Measurements from ENCODE around the gene DCAF8L1.
"Not testable (repeated sequence)": the region's sequence is repeated elsewhere in the genome, so short reads cannot be mapped to it uniquely, and the experiment has no call there.

The DCAF8L1 gene

GRCh38 chrX:27981349-27981748, at the start of gene DCAF8L1:
TSS of gene DCAF8L1 (minus strand) at chrX:27981449. CDS start at chrX:27981334, 115 bp downstream.
- no peak for DNase-seq (ENCODE audit: low read depth)

GRCh38 chrX:28022371-28022770, 41.1 kb upstream of the DCAF8L1 start:
- DNase-seq (ENCODE audit: low read depth): no peak

GRCh38 chrX:28016823-28017222, 35.6 kb upstream of the DCAF8L1 start:
- DNase-seq (ENCODE audit: low read depth): no peak

- DNase-seq (ENCODE audit: low read depth): no peak
These were observed 34.7 kb upstream of the DCAF8L1 start for GRCh38 chrX:28015993-28016392.

- no peak for DNase-seq (ENCODE audit: low read depth)
These were observed 29.6 kb upstream of the DCAF8L1 start for GRCh38 chrX:28010875-28011274.

GRCh38 chrX:27998666-27999065, 17.4 kb upstream of the DCAF8L1 start:
- no peak for DNase-seq (ENCODE audit: low read depth)

- no peak for DNase-seq (ENCODE audit: low read depth)
These were observed 16.4 kb upstream of the DCAF8L1 start for GRCh38 chrX:27997622-27998021.

GRCh38 chrX:27996132-27996531, 14.9 kb upstream of the DCAF8L1 start:
- DNase-seq (ENCODE audit: low read depth): no peak

- no peak for DNase-seq (ENCODE audit: low read depth)
These were observed 14.4 kb upstream of the DCAF8L1 start for GRCh38 chrX:27995611-27996010.

GRCh38 chrX:27987862-27988646, 6.8 kb upstream of the DCAF8L1 start:
- DNase-seq (ENCODE audit: low read depth): no peak

GRCh38 chrX:27976934-27977333, 4.3 kb downstream of the DCAF8L1 start:
- DNase-seq (ENCODE audit: low read depth): not testable (repeated sequence)

- no peak for DNase-seq (ENCODE audit: low read depth)
These were observed 5.0 kb downstream of the DCAF8L1 start for GRCh38 chrX:27976284-27976683.

- DNase-seq (ENCODE audit: low read depth): no peak
These were observed 12.4 kb downstream of the DCAF8L1 start for GRCh38 chrX:27968878-27969277.

- no peak for DNase-seq (ENCODE audit: low read depth)
These were observed 12.9 kb downstream of the DCAF8L1 start for GRCh38 chrX:27968352-27968751.

GRCh38 chrX:27966955-27967354, 14.3 kb downstream of the DCAF8L1 start:
- DNase-seq (ENCODE audit: low read depth): no peak

GRCh38 chrX:27966492-27966891, 14.8 kb downstream of the DCAF8L1 start:
- DNase-seq (ENCODE audit: low read depth): no peak

- DNase-seq (ENCODE audit: low read depth): not testable (repeated sequence)
These were observed 15.9 kb downstream of the DCAF8L1 start for GRCh38 chrX:27965348-27965747.

GRCh38 chrX:27964432-27964831, 16.8 kb downstream of the DCAF8L1 start:
- DNase-seq (ENCODE audit: low read depth): no peak

- not testable (repeated sequence) for DNase-seq (ENCODE audit: low read depth)
These were observed 20.8 kb downstream of the DCAF8L1 start for GRCh38 chrX:27960410-27960809.

- no peak for DNase-seq (ENCODE audit: low read depth)
These were observed 28.1 kb downstream of the DCAF8L1 start for GRCh38 chrX:27953171-27953570.

GRCh38 chrX:27933361-27933760, 47.9 kb downstream of the DCAF8L1 start:
- DNase-seq (ENCODE audit: low read depth): no peak
